HCT116 (cell line): ENCODE measurements around the gene DLX4. TPM values are rescaled to one million over a fixed set of nuclear protein-coding genes. Genes with fewer than 3 reads are reported as not detected.

Experiments used
- ATAC-seq: fragments of 200-7000 bp; cut with Tn5 transposase; 2 replicates; pipeline ENCODE4 v1.9.1; 2020; ENCODE audit warnings: mild to moderate bottlenecking, moderate library complexity
- BruUV-seq: library from RNA; stranded (reverse); fragments of 400-500 nt; replicated peaks from 2 replicates; lab custom pipeline; 2021; lab: Mats Ljungman, UMichigan
- CTCF ChIA-PET: fragments of 300-600 bp; sonication (Branson Sonifier 250); formaldehyde crosslinking; loops from one replicate; lab custom pipeline; 2021; ENCODE audit warnings: antibody characterized with exemption; lab: Charles Lee
- POLR2A ChIA-PET: fragments of 300-600, 350-600 bp; sonication (Branson Sonifier 250); formaldehyde crosslinking; loops from one replicate; lab custom pipeline; 2021; ENCODE audit warnings: antibody characterized with exemption; lab: Charles Lee
- RAD21 ChIA-PET, 2 experiments: fragments of 300-600 bp; sonication (Branson Sonifier 250); formaldehyde crosslinking; loops; one replicate each; lab custom pipeline; 2023; ENCODE audit warnings: low total read pairs in 2 of 2; ENCODE audit not compliant: uncharacterized antibody in 2 of 2, unreplicated experiment in 2 of 2, low non-redundant PET in 1 of 2; lab: Charles Lee
- DNase-seq: peaks from one replicate; pipeline ENCODE4 v3.0.0-alpha.2; 2010; ENCODE audit warnings: low read depth, low spot score
- H2AFZ ChIP-seq: fragments of 200-600 bp; shearing (Covaris generic), sonication (generic); 2 replicates; pipeline ENCODE4 v1.6.1; 2017; ENCODE audit warnings: low read depth, mixed run types, mixed read lengths, antibody characterized with exemption, low read length; ENCODE audit not compliant: poor library complexity, severe bottlenecking
- H3K27ac ChIP-seq: 2 replicates; pipeline ENCODE4 v1.5.1; 2012; ENCODE audit warnings: low read depth, low read length
- H3K27me3 ChIP-seq: fragments of 200-600 bp; sonication (generic); 2 replicates; pipeline ENCODE4 v1.6.1; 2016; ENCODE audit warnings: mixed run types, low read length, mixed read lengths; ENCODE audit not compliant: insufficient read depth
- H3K36me3 ChIP-seq, 2 experiments: fragments of 200-500 bp in 1 of 2; fragments of 200-600 bp in 1 of 2; sonication (Bioruptor generic) in 1 of 2; sonication (generic) in 1 of 2; 2 replicates each; pipeline versions ENCODE4 v1.5.1 to v1.6.1; 2014 to 2016; ENCODE audit warnings: low read length in 2 of 2, inconsistent platforms in 1 of 2, mixed read lengths in 1 of 2, mixed run types in 1 of 2; ENCODE audit not compliant: insufficient read depth in 2 of 2, control insufficient read depth in 1 of 2
- H3K4me1 ChIP-seq, 2 experiments: fragments of 200-600 bp in 1 of 2; sonication (generic) in 1 of 2; 2 replicates each; pipeline versions ENCODE4 v1.5.1 to v1.6.1; 2012 to 2017; ENCODE audit warnings: low read length in 2 of 2, inconsistent platforms in 1 of 2, mild to moderate bottlenecking in 1 of 2, mixed read lengths in 1 of 2, mixed run types in 1 of 2, moderate library complexity in 1 of 2; ENCODE audit not compliant: insufficient read depth in 2 of 2, control insufficient read depth in 1 of 2
- H3K4me2 ChIP-seq: fragments of 200-600 bp; sonication (generic); 2 replicates; pipeline ENCODE4 v1.6.1; 2017; ENCODE audit warnings: mixed run types, low read length, mixed read lengths
- H3K4me3 ChIP-seq, 2 experiments: fragments of 200-600 bp in 1 of 2; sonication (generic) in 1 of 2; replicated peaks in 1 of 2; 2 replicates each; pipeline ENCODE4 v1.5.1; 2011 to 2016; ENCODE audit warnings: low read length in 2 of 2, control low read depth in 1 of 2, low read depth in 1 of 2, mild to moderate bottlenecking in 1 of 2, mixed read lengths in 1 of 2, mixed run types in 1 of 2
- H3K79me2 ChIP-seq: fragments of 200-600 bp; sonication (generic); 2 replicates; pipeline ENCODE4 v1.6.1; 2017; ENCODE audit warnings: mild to moderate bottlenecking, mixed run types, low read length, moderate library complexity, mixed read lengths; ENCODE audit not compliant: insufficient read depth
- H3K9ac ChIP-seq: fragments of 200-600 bp; sonication (generic); 2 replicates; pipeline ENCODE4 v1.6.1; 2016; ENCODE audit warnings: low read length, mixed read lengths
- H3K9me2 ChIP-seq: fragments of 200-600 bp; sonication (generic), shearing (Covaris generic); 2 replicates; pipeline ENCODE4 v1.6.1; 2017; ENCODE audit warnings: mixed run types, mild to moderate bottlenecking, moderate library complexity; ENCODE audit not compliant: insufficient read depth
- H3K9me3 ChIP-seq, 2 experiments: fragments of 200-500 bp in 1 of 2; fragments of 200-600 bp in 1 of 2; sonication (Bioruptor generic) in 1 of 2; sonication (generic) in 1 of 2; 2 replicates each; pipeline ENCODE4 v1.6.1; 2014 to 2017; ENCODE audit warnings: low read length in 2 of 2, mixed read lengths in 2 of 2, inconsistent platforms in 1 of 2, low read depth in 1 of 2, mild to moderate bottlenecking in 1 of 2, mixed run types in 1 of 2, moderate library complexity in 1 of 2; ENCODE audit not compliant: control insufficient read depth in 1 of 2, insufficient read depth in 1 of 2
- H4K20me1 ChIP-seq: fragments of 200-600 bp; sonication (generic), shearing (Covaris generic); 2 replicates; pipeline ENCODE4 v1.6.1; 2017; ENCODE audit warnings: mixed run types, mild to moderate bottlenecking, moderate library complexity; ENCODE audit not compliant: insufficient read depth
- CBX3 ChIP-seq: IDR thresholded peaks from 2 replicates; pipeline ENCODE4 v1.6.1; 2012; ENCODE audit warnings: low read depth
- CEBPB ChIP-seq: IDR thresholded peaks from 2 replicates; pipeline ENCODE4 v1.6.1; 2012; ENCODE audit warnings: low read depth
- CTCF ChIP-seq, 3 experiments: fragments of 200-600 bp in 1 of 3; sonication (generic) in 1 of 3; IDR thresholded peaks in 2 of 3; conservative IDR thresholded peaks in 1 of 3; 2 replicates each; pipeline ENCODE4 v1.5.1; 2012 to 2017; ENCODE audit warnings: low read depth in 2 of 3, low read length in 2 of 3, antibody characterized with exemption in 1 of 3, borderline replicate concordance in 1 of 3, control low read depth in 1 of 3, mild to moderate bottlenecking in 1 of 3, mixed read lengths in 1 of 3, mixed run types in 1 of 3, moderate library complexity in 1 of 3; ENCODE audit not compliant: insufficient read depth in 1 of 3
- EGR1 ChIP-seq: IDR thresholded peaks from 2 replicates; pipeline ENCODE4 v1.6.1; 2012; ENCODE audit warnings: low read depth
- ELF1 ChIP-seq: IDR thresholded peaks from 2 replicates; pipeline ENCODE4 v1.6.1; 2012; ENCODE audit warnings: low read depth, borderline replicate concordance
- EZH2 ChIP-seq: fragments of 200-600 bp; sonication (generic); IDR thresholded peaks from 2 replicates; pipeline ENCODE4 v1.6.1; 2017; ENCODE audit warnings: antibody characterized with exemption, mixed run types
- FOSL1 ChIP-seq: IDR thresholded peaks from 2 replicates; pipeline ENCODE4 v1.6.1; 2012; ENCODE audit warnings: low read depth
- MAX ChIP-seq: IDR thresholded peaks from 2 replicates; pipeline ENCODE4 v1.6.1; 2012
- POLR2AphosphoS5 ChIP-seq: IDR thresholded peaks from 2 replicates; pipeline ENCODE4 v1.6.1; 2011; ENCODE audit warnings: mild to moderate bottlenecking, low read depth, low read length, moderate library complexity
- RAD21 ChIP-seq: IDR thresholded peaks from 2 replicates; pipeline ENCODE4 v1.6.1; 2012; ENCODE audit warnings: low read depth, mild to moderate bottlenecking
- SP1 ChIP-seq: IDR thresholded peaks from 2 replicates; pipeline ENCODE4 v1.6.1; 2012; ENCODE audit warnings: low read depth
- ZBTB33 ChIP-seq: IDR thresholded peaks from 2 replicates; pipeline ENCODE4 v1.6.1; 2011; ENCODE audit warnings: mild to moderate bottlenecking, low read length, moderate library complexity; ENCODE audit not compliant: insufficient replicate concordance; ENCODE audit errors: extremely low read depth
- intact Hi-C: fragments of 100-400 bp; cut with micrococcal nuclease; formaldehyde crosslinking; loops from 2 replicates; pipeline ENCODE4 v1.10.0; 2022
- total RNA-seq: library from RNA; stranded (reverse); gene quantifications from one replicate; pipeline ENCODE4 v1.2.1, GENCODE V29; 2021; ENCODE audit not compliant: unreplicated experiment

Gene DLX4
- total RNA-seq, 1 experiment from 2014 or later, result 14.0 TPM

- Histone ChIP-seq H3K27me3 (peaks cover 12% of the 10 kb centered on the region; the same call in 1 of the 2 replicates), H3K4me3 (no peak overlapping the region), H3K4me1 (peaks cover 4 to 9% of the 10 kb centered on the region in 2 experiments; a peak in 2 of 4 replicates), H3K4me2 (no peak overlapping the region), H3K9me2 (no peaks in the 10 kb centered on the region), H3K27ac (no peak overlapping the region), H3K9ac (no peak overlapping the region), H4K20me1 (no peaks in the 10 kb centered on the region), H3K9me3 (no peaks in the 10 kb centered on the region), H3K79me2 (no peaks in the 10 kb centered on the region), H2AFZ (no peak overlapping the region), H3K36me3 (no peaks in the 10 kb centered on the region)
- intact Hi-C loops, result no loop called here
- CTCF ChIA-PET, result interaction anchor here (0.9 to 1.2 kb wide), 3 partner anchors 12 to 33 kb away, joined by 3 to 6 read pairs (median 4); no protein-coding TSS in a partner anchor
- RAD21 ChIA-PET, result no interaction called here
- TF ChIP-seq EZH2 (no peak), RAD21 (no peak), SP1 (no peak), ZBTB33 (no peak), FOSL1 (no peak), ELF1 (no peak)
- DNase-seq (no peak), ATAC-seq (no peak)
- BruUV-seq, result no TSS peak
- POLR2A ChIA-PET, result no interaction called here
Observed at GRCh38 chr17:49984776-49985175, 15.8 kb downstream of the DLX4 start.

GRCh38 chr17:49985310-49985990 lies 16.5 kb downstream of the DLX4 start:
- DNase-seq (no peak), ATAC-seq (no peak)
- no TSS peak for BruUV-seq
- POLR2A ChIA-PET, result no interaction called here
- Histone ChIP-seq H3K9me3 (no peaks in the 10 kb centered on the region), H3K27ac (no peak overlapping the region), H3K4me1 (peaks cover 4 to 9% of the 10 kb centered on the region in 2 experiments; a peak in 2 of 4 replicates), H4K20me1 (no peaks in the 10 kb centered on the region), H2AFZ (no peak overlapping the region), H3K9me2 (no peaks in the 10 kb centered on the region), H3K27me3 (peaks cover 12% of the 10 kb centered on the region; the same call in 1 of the 2 replicates), H3K36me3 (no peaks in the 10 kb centered on the region), H3K79me2 (no peaks in the 10 kb centered on the region), H3K9ac (no peak overlapping the region), H3K4me3 (no peak overlapping the region), H3K4me2 (no peak overlapping the region)
- intact Hi-C loops, result no loop called here
- RAD21 ChIA-PET, result no interaction called here
- CTCF ChIA-PET, result interaction anchor here (0.9 to 4.3 kb wide), 3 partner anchors 12 to 34 kb away, joined by 4 to 34 read pairs (median 4); no protein-coding TSS in a partner anchor
- no peak for TF ChIP-seq MAX
- TF ChIP-seq EGR1, result no peak
- no peak for TF ChIP-seq CEBPB
- no peak for TF ChIP-seq POLR2AphosphoS5
- TF ChIP-seq ZBTB33, result no peak
- no peak for TF ChIP-seq CTCF (IDR thresholded peaks at IDR 0.05 in 2 of 3, conservative IDR thresholded peaks at IDR 0.05 in 1 of 3; ENCODE audit: borderline replicate concordance in 1 of 3, insufficient read depth in 1 of 3, low read depth in 2 of 3, low read length in 2 of 3)
- no peak for TF ChIP-seq ELF1
- TF ChIP-seq CBX3, result no peak
